CD4-positive, alpha-beta memory T cell (primary cell): ENCODE results near the gene ARMH3. TPM values are rescaled to one million over a fixed set of nuclear protein-coding genes. Genes with fewer than 3 reads are reported as not detected.

Experiments used
- CTCF ChIA-PET: fragments of 350-600 bp; sonication (Branson Sonifier 250); formaldehyde crosslinking; loops from one replicate; lab custom pipeline; 2021; ENCODE audit warnings: inconsistent platforms; ENCODE audit not compliant: partially characterized antibody; lab: Charles Lee
- POLR2A ChIA-PET: fragments of 350-600 bp; sonication (Branson Sonifier 250); formaldehyde crosslinking; loops from one replicate; lab custom pipeline; 2021; ENCODE audit not compliant: partially characterized antibody; lab: Charles Lee
- DNase-seq, 5 donors: peaks; one replicate each; pipeline versions ENCODE4 v3.0.0 to v3.0.0-alpha.2; 2020 to 2022; ENCODE audit warnings: mixed read lengths in 1 of 5
- H3K27ac ChIP-seq: one replicate; pipeline ENCODE4 v1.7.0; 2013; ENCODE audit warnings: low read depth, low read length
- H3K27me3 ChIP-seq: 2 replicates; pipeline ENCODE4 v1.7.0; 2013; ENCODE audit warnings: mild to moderate bottlenecking, low read length, moderate library complexity; ENCODE audit not compliant: insufficient read depth
- H3K36me3 ChIP-seq: 2 replicates; pipeline ENCODE4 v1.7.0; 2013; ENCODE audit warnings: mild to moderate bottlenecking, low read length, moderate library complexity; ENCODE audit not compliant: insufficient read depth
- H3K4me1 ChIP-seq: 2 replicates; pipeline ENCODE4 v1.7.0; 2013; ENCODE audit warnings: mild to moderate bottlenecking, low read length, moderate library complexity; ENCODE audit not compliant: insufficient read depth
- H3K4me3 ChIP-seq, 2 donors: one replicate each; pipeline ENCODE4 v1.7.0; 2013; ENCODE audit warnings: low read length in 2 of 2, mild to moderate bottlenecking in 1 of 2
- H3K9me3 ChIP-seq, 2 donors: one replicate each; pipeline ENCODE4 v1.7.0; 2013; ENCODE audit warnings: low read length in 2 of 2, control low read depth in 1 of 2; ENCODE audit not compliant: control insufficient read depth in 1 of 2
- H3K27ac Mint-ChIP-seq, 7 donors: one replicate each; pipeline ENCODE4 v1.8.0; 2020 to 2021; ENCODE audit warnings: mixed read lengths in 7 of 7, mild to moderate bottlenecking in 6 of 7, inconsistent platforms in 3 of 7, moderate library complexity in 3 of 7
- H3K27me3 Mint-ChIP-seq, 2 donors: one replicate each; pipeline ENCODE4 v1.8.0; 2020 to 2021; ENCODE audit warnings: mixed read lengths in 2 of 2
- H3K36me3 Mint-ChIP-seq, 2 donors: one replicate each; pipeline ENCODE4 v1.8.0; 2020 to 2021; ENCODE audit warnings: mixed read lengths in 2 of 2, inconsistent platforms in 1 of 2, mild to moderate bottlenecking in 1 of 2
- H3K4me1 Mint-ChIP-seq, 4 donors: one replicate each; pipeline ENCODE4 v1.8.0; 2020 to 2021; ENCODE audit warnings: mixed read lengths in 4 of 4, mild to moderate bottlenecking in 1 of 4
- H3K4me3 Mint-ChIP-seq, 8 donors: one replicate each; pipeline ENCODE4 v1.8.0; 2020 to 2021; ENCODE audit warnings: mixed read lengths in 8 of 8, mild to moderate bottlenecking in 7 of 8, moderate library complexity in 6 of 8, inconsistent platforms in 3 of 8
- H3K9me3 Mint-ChIP-seq, 8 donors: one replicate each; pipeline ENCODE4 v1.8.0; 2020 to 2021; ENCODE audit warnings: mixed read lengths in 8 of 8, mild to moderate bottlenecking in 5 of 8, inconsistent platforms in 3 of 8, moderate library complexity in 1 of 8
- intact Hi-C: fragments of 100-400 bp; cut with micrococcal nuclease; formaldehyde crosslinking; loops from one replicate; pipeline ENCODE4 v1.15.1; 2023
- polyA plus RNA-seq, 2 donors: library from polyadenylated mRNA; unstranded; fragments of 300-500 nt; fragmentation: Illumina TruSeq; gene quantifications; one replicate each; pipeline ENCODE4 v1.2.3, GENCODE V29; 2021
- total RNA-seq, 2 experiments: library from RNA; stranded (reverse); gene quantifications; one replicate each; pipeline ENCODE4 v1.2.3, GENCODE V29; 2021

Gene ARMH3
- total and polyA plus RNA-seq, 4 experiments from 2014 or later, result 21.9 to 31.8 (median 30.0) TPM

DNA sequence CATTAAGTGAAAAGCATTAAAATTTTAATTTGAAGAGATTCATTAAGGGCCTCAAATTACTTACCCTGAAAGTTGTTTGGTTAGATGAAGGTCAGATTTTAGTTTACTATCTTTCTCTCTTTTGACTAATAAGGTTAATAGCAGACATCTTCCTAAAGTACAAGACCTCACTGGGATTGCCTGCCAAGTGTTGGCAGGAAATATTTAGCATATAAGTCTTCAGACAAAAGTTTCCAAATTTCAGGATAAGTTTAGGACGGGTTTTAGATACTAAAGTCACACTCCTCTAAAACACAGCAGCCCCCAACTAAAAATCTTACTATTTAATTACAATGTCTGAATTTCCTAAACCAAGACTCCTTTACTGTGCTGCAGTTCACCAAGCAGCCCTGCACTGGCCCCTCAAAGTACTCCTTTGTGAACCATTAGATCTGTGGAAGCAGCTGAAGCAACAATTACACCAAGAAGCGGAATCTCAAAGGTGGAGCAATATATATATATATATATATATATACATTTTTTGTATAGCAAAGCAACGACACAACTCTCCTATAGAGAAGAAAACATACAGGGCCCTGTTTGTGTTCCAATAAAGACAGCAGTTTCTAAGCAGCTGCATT is 121.2 kb downstream of the ARMH3 start:
- Histone ChIP-seq H3K4me1 (no peaks in the 10 kb centered on the region), H3K4me3 (no peak overlapping the region), H3K9me3 (no peaks in the 10 kb centered on the region), H3K27me3 (no peaks in the 10 kb centered on the region), H3K36me3 (no peaks in the 10 kb centered on the region), H3K27ac (no peak overlapping the region)
- Mint-ChIP-seq H3K36me3 (peaks cover 24 to 30% of the 10 kb centered on the region in 2 donors), H3K4me3 (no peak overlapping the region), H3K9me3 (no peaks in the 10 kb centered on the region), H3K4me1 (peaks cover 0 to 3% (median 3%) of the 10 kb centered on the region in 4 donors), H3K27ac (peak overlapping the region in 1 of 7 donors; percentile 57), H3K27me3 (no peaks in the 10 kb centered on the region)
- DNase-seq, result no peak
- intact Hi-C loops, result no loop called here
- CTCF ChIA-PET, result no interaction called here
- POLR2A ChIA-PET, result no interaction called here

GRCh38 chr10:101933976-101934375 is 122.0 kb downstream of the ARMH3 start:
- H3K4me1 ChIP-seq, result no peaks in the 10 kb centered on the region
- no peak overlapping the region for H3K4me3 ChIP-seq
- no peak for DNase-seq
- POLR2A ChIA-PET, result no interaction called here
- H3K4me3 Mint-ChIP-seq, result no peak overlapping the region
- H3K36me3 ChIP-seq, result no peaks in the 10 kb centered on the region
- intact Hi-C loops, result no loop called here
- H3K9me3 ChIP-seq, result no peaks in the 10 kb centered on the region
- H3K9me3 Mint-ChIP-seq, result no peaks in the 10 kb centered on the region
- peaks cover 0 to 3% (median 3%) of the 10 kb centered on the region in 4 donors for H3K4me1 Mint-ChIP-seq
- CTCF ChIA-PET, result no interaction called here
- H3K27me3 Mint-ChIP-seq, result no peaks in the 10 kb centered on the region
- H3K27ac Mint-ChIP-seq, result peak overlapping the region in 1 of 7 donors; percentile 29
- no peak overlapping the region for H3K27ac ChIP-seq
- H3K27me3 ChIP-seq, result no peaks in the 10 kb centered on the region
- H3K36me3 Mint-ChIP-seq, result peaks cover 19 to 23% of the 10 kb centered on the region in 2 donors

DNA sequence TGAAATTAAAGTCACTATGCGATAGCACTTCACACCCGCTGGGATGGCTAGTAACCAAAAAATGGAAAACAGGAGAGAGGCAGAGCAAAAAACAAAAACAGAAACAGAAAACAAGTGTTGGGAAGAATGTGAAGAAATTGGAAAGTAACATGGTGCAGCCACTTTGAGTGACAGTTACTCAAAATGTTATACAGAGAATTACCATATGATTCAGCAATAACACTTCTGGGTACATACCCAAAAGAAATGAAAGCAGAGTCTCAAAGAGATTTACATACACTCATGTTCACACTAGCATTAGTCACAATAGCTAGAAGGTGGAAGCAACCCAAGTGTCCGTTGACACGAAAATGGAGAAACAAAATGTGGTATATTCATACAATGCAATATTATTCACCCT is 123.8 kb downstream of the ARMH3 start:
- peak overlapping the region in 1 of 7 donors; percentile 82 for H3K27ac Mint-ChIP-seq
- no peak overlapping the region for H3K4me3 ChIP-seq
- no peak overlapping the region for H3K27ac ChIP-seq
- peaks cover 7% of the 10 kb centered on the region for H3K36me3 ChIP-seq
- CTCF ChIA-PET, result interaction anchor here (1.1 kb wide), 1 partner anchor 9 kb away, joined by 3 read pairs; no protein-coding TSS in a partner anchor
- H3K27me3 ChIP-seq, result no peaks in the 10 kb centered on the region
- H3K4me1 ChIP-seq, result no peaks in the 10 kb centered on the region
- DNase-seq, result no peak
- H3K4me3 Mint-ChIP-seq, result no peak overlapping the region
- no peaks in the 10 kb centered on the region for H3K27me3 Mint-ChIP-seq
- intact Hi-C loops, result no loop called here
- H3K9me3 Mint-ChIP-seq, result no peaks in the 10 kb centered on the region
- H3K9me3 ChIP-seq, result no peaks in the 10 kb centered on the region
- H3K36me3 Mint-ChIP-seq, result peaks cover 11 to 18% of the 10 kb centered on the region in 2 donors
- POLR2A ChIA-PET, result no interaction called here
- H3K4me1 Mint-ChIP-seq, result peaks cover 0 to 3% (median 2%) of the 10 kb centered on the region in 4 donors

- Histone ChIP-seq H3K27me3 (no peaks in the 10 kb centered on the region), H3K36me3 (peaks cover 7% of the 10 kb centered on the region), H3K4me3 (no peak overlapping the region), H3K27ac (no peak overlapping the region), H3K4me1 (no peaks in the 10 kb centered on the region), H3K9me3 (no peaks in the 10 kb centered on the region)
- CTCF ChIA-PET, result no interaction called here
- H3K4me3 Mint-ChIP-seq, result no peak overlapping the region
- H3K4me1 Mint-ChIP-seq, result peaks cover 0 to 5% (median 4%) of the 10 kb centered on the region in 4 donors
- peaks cover 10 to 21% of the 10 kb centered on the region in 2 donors for H3K36me3 Mint-ChIP-seq
- no peak for DNase-seq
- H3K27ac Mint-ChIP-seq, result no peak overlapping the region
- no peaks in the 10 kb centered on the region for H3K9me3 Mint-ChIP-seq
- no peaks in the 10 kb centered on the region for H3K27me3 Mint-ChIP-seq
- POLR2A ChIA-PET, result no interaction called here
- intact Hi-C loops, result no loop called here
These were observed 130.9 kb downstream of the ARMH3 start for GRCh38 chr10:101925027-101925426.

DNA sequence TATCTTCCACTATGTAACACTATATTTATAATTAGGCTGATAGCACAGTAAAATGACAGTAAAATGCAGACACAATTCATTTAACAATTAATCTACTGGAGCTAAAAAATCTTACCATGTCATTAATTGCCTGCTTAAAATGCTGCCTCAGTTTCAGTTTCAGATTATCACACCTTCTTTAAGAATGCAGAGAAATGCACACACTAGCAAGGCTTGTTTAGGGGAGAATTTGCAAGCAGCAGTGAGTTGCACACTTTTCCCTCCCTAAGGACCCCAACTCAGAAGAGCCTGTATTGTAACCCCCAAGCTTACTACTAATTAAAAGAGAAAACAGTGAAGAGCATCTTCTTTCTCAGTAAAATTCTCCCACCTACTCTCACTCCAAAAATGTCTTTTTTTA is 132.7 kb downstream of the ARMH3 start:
- ChIA-PET POLR2A (no interaction called here), CTCF (interaction anchor here (1.1 kb wide), 1 partner anchor 83 kb away, joined by 3 read pairs; no protein-coding TSS in a partner anchor)
- no peaks in the 10 kb centered on the region for H3K27me3 ChIP-seq
- no peaks in the 10 kb centered on the region for H3K9me3 ChIP-seq
- no peak overlapping the region for H3K4me3 Mint-ChIP-seq
- no peak overlapping the region for H3K27ac ChIP-seq
- peak overlapping the region in 2 of 7 donors; percentile 7 to 77 for H3K27ac Mint-ChIP-seq
- no peak overlapping the region for H3K4me3 ChIP-seq
- H3K4me1 ChIP-seq, result no peaks in the 10 kb centered on the region
- H3K36me3 ChIP-seq, result peaks cover 5% of the 10 kb centered on the region
- no peaks in the 10 kb centered on the region for H3K27me3 Mint-ChIP-seq
- no peaks in the 10 kb centered on the region for H3K9me3 Mint-ChIP-seq
- peaks cover 0 to 7% (median 4%) of the 10 kb centered on the region in 4 donors for H3K4me1 Mint-ChIP-seq
- intact Hi-C loops, result no loop called here
- no peak for DNase-seq
- H3K36me3 Mint-ChIP-seq, result peaks cover 4 to 20% of the 10 kb centered on the region in 2 donors

GRCh38 chr10:101922846-101923245 is 133.1 kb downstream of the ARMH3 start:
- no peak for DNase-seq
- no peaks in the 10 kb centered on the region for H3K27me3 Mint-ChIP-seq
- Histone ChIP-seq H3K4me1 (no peaks in the 10 kb centered on the region), H3K9me3 (no peaks in the 10 kb centered on the region), H3K27ac (no peak overlapping the region), H3K27me3 (no peaks in the 10 kb centered on the region), H3K4me3 (no peak overlapping the region), H3K36me3 (peaks cover 1% of the 10 kb centered on the region)
- H3K4me1 Mint-ChIP-seq, result peaks cover 0 to 7% (median 4%) of the 10 kb centered on the region in 4 donors
- no peak overlapping the region for H3K27ac Mint-ChIP-seq
- peaks cover 2 to 17% of the 10 kb centered on the region in 2 donors for H3K36me3 Mint-ChIP-seq
- no peak overlapping the region for H3K4me3 Mint-ChIP-seq
- ChIA-PET CTCF (interaction anchor here (1.1 kb wide), 1 partner anchor 82 kb away, joined by 3 read pairs; no protein-coding TSS in a partner anchor), POLR2A (no interaction called here)
- H3K9me3 Mint-ChIP-seq, result no peaks in the 10 kb centered on the region
- intact Hi-C loops, result no loop called here

GRCh38 chr10:101920546-101920945 is 135.4 kb downstream of the ARMH3 start:
- ChIA-PET CTCF (no interaction called here), POLR2A (no interaction called here)
- Histone ChIP-seq H3K4me3 (no peak overlapping the region), H3K27ac (no peak overlapping the region), H3K4me1 (no peaks in the 10 kb centered on the region), H3K9me3 (no peaks in the 10 kb centered on the region), H3K27me3 (no peaks in the 10 kb centered on the region), H3K36me3 (no peaks in the 10 kb centered on the region)
- Mint-ChIP-seq H3K9me3 (no peaks in the 10 kb centered on the region), H3K4me1 (peaks cover 0 to 7% (median 4%) of the 10 kb centered on the region in 4 donors), H3K27me3 (no peaks in the 10 kb centered on the region), H3K4me3 (no peak overlapping the region), H3K36me3 (peaks cover 5 to 17% of the 10 kb centered on the region in 2 donors), H3K27ac (no peak overlapping the region)
- DNase-seq, result no peak
- intact Hi-C loops, result no loop called here
